GM21526 (cell line): ENCODE data around the gene SORBS2.

Experiments used
- ATAC-seq: cut with Tn5 transposase; IDR thresholded peaks from one replicate; pipeline ENCODE4 v1.9.1; 2021; ENCODE audit warnings: moderate library complexity; ENCODE audit not compliant: unreplicated experiment, low FRiP score

The SORBS2 gene

GRCh38 chr4:185740471-185740873 lies 71.5 kb downstream of the SORBS2 start:
- ATAC-seq = no peak

DNA sequence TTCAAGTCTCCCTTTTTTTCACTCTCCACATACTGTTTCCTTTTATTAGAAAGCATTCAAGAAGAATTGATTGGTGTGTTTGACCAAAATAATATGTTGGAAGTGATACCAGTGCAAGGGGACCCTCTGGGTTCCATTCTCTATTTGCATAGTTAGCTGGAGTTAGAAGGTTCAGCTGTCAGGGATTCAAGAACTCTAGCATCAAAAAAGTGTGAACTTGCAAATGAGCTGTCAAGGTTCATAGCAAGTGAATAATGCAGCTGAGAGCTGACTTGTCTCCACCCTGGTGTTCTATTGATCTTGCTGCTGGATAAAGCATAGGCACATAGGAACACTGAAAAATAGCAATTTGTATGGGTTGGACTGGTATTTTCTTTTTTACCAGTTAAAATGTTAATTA lies 73.2 kb downstream of the SORBS2 start:
- ATAC-seq = no peak

DNA sequence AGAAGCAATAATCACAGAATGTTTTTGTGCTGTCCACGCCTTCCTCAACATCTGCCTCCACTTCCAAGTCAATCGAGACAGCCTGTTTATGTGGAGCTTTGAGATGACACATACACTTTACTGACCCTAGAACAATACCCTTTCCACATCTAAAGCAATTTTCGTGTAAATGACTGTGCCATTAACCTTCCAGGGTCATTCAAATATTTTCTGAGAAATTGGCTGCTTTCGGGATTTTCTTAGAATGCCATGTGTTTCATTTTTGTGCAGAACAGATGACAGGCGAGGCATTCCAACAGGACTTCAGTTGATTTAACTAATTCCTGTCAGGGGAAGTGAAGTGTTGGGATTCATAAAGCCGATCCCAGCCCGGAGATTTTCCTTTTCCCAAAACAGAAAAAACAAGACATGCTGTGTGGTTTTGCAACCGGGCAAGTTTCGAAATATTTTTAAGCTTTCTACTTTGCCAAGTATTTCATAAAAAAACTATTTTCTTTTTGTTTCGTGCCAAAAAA lies 73.9 kb downstream of the SORBS2 start:
- ATAC-seq = no peak

- ATAC-seq = no peak
Measured at GRCh38 chr4:185737489-185738037, 74.4 kb downstream of the SORBS2 start.

DNA sequence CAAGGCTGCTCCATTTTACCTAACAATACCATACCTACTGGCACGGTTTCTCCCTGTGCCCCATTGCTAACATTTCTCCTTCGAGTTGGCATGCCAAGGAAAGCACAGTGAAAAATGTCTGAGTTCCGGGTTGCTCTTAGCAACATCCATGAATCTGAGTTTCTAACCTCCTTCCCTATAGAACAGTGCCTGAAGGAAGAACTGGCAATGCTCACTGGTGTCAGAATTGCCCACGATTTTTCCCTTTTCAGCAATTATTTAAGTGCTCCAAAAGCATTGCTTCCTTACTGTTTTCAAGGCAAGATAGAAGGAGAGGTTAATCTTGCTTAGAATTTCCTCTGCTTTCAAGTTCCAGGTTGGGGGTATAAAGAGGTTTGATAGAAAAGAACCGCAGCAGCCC lies 75.1 kb downstream of the SORBS2 start:
- ATAC-seq = no peak

DNA sequence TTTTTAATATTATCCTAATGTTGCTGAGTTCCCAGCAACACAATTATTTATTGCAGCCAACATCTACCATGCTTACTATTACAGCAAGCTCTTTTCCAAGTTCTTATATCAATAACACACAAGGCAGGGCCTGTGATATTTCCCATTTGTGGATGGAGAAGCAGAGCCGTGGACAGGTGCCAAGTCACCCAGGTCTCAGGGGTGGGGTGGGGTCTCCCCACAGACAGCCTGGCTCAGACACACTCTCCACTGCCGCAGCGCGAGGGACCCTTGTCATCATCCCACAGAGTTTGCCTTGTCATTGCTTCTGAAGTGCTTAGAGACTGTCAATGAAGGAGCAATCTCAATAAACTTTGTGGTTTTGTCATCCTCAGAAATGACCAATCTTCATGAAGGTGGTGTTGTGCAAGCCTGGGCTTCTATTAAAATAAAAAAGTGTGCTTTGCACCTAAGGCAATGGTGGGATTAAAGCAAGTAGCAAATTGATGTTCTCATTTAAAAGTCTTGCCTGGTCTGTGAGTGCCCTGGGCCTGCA lies 76.1 kb downstream of the SORBS2 start:
- ATAC-seq = no peak

GRCh38 chr4:185734930-185735329 lies 77.1 kb downstream of the SORBS2 start:
- ATAC-seq = no peak

GRCh38 chr4:185734214-185734613 lies 77.8 kb downstream of the SORBS2 start:
- ATAC-seq = peak; percentile 47

GRCh38 chr4:185730849-185731608 lies 81.0 kb downstream of the SORBS2 start:
- ATAC-seq = peak; percentile 60

- peak; percentile 59 for ATAC-seq
Measured at GRCh38 chr4:185730387-185730786, 81.6 kb downstream of the SORBS2 start.

GRCh38 chr4:185729391-185729804 lies 82.6 kb downstream of the SORBS2 start:
- ATAC-seq = no peak

DNA sequence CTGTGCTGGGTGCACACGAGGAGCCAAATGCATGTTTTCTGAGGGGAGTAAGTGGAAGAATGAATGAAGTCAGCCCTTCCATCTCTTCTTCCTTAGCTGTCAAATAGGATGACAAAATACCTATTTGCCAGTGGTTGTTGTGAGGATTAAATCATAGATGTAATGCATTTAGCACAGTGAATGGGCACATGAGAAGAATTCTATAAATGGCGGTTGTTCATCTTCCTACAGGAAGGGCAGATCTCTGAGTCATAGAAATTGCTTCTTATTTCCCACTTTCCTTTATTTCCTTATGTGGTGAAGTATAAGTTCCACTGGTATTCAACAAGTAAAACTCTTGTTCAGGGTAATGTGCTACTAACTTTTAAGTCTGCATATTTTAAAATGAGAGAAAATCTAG lies 83.1 kb downstream of the SORBS2 start:
- ATAC-seq = no peak

- no peak for ATAC-seq
Measured at GRCh38 chr4:185726931-185727330, 85.1 kb downstream of the SORBS2 start.

DNA sequence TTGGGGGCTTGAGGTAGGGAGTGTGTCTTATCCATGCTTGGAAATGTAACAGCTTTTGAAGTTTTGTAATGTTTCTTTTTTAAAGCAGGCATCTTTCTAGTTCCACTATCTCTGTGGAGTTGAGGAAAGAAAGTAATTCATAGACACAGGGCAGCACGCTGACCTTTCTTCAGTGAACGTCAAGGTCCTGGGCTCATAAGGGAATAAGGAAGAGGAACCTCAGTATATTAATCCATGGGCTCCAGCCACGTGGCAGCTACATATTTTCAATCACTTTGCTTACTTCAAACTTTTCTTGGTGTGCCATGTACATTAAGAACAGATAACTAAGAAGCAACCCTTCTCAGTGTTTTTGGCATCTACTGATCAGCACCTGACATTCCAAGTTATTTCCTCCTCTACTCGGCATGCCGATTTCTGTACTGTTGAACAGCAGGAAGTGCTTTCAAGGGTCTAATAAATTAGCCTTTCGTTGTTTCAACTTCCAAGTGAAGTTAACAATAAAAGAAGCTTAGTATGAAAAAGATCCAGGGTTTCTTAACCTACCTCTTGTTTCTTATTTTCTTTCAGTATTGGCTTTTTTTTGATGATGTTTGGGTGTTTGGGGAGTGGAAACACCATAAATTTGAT lies 88.2 kb downstream of the SORBS2 start:
- no peak for ATAC-seq

- no peak for ATAC-seq
Measured at GRCh38 chr4:185722029-185722316, 90.0 kb downstream of the SORBS2 start.

- no peak for ATAC-seq
Measured at GRCh38 chr4:185721190-185722028, 90.6 kb downstream of the SORBS2 start.

GRCh38 chr4:185719500-185719858 lies 92.5 kb downstream of the SORBS2 start:
- ATAC-seq = no peak

DNA sequence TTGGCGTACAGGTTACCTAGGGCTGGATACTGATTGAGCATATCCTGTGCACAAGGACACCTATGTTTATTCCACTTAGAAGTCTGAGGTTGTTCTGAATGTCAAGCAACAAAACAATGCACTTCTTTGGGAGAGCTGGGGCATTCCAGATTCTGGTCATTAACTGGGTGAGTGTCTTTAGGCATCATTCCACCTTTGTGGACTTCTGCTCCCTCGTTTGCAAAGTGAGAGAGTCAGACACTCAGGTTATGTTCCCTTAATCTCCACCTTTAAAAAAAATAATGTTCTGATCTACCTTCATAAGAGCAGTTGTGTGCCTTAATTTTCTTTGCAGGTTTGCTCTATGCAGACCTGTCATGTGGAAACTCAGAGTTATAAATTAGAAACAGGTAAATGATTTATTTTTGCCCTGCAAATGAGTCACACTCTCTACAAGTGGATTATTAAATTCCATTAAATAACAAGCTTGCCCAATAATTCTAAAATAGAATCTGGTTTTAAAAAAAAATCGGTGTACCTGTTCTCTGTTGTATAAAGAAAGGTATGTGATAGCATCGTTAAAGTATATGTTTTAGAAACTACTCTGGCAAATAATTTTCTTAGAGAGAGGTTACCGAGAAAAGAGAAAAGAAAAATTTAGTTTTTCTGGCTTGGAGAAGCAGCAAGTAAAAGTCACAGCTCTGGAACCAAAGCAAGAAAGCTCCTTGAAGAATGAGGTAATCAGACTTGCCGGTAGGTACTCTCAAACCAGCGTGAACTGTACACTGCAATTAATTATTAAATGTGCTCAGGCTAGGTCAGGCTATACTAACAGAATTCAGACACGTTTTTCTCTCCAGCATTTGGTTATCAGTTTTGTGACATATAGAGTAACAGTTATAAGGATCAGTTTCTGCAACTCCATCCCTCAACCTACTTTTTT lies 93.2 kb downstream of the SORBS2 start:
- no peak for ATAC-seq

DNA sequence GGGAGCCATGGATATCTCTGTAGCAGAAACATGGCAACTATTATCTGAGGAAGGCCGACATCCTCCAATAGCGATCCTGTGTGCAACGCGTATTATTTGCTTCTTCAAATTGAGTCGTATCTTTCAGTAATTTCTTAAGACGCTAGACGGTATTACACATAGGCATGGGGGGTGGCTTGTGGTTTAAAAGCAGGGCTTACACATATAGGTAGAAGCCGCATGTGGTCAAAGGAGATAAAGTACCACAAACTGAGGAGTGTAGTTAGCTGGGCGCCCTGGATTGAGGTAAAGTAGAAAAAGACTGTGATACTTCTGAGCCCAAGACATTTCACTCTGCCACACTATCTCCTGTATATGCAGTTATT lies 94.6 kb downstream of the SORBS2 start:
- no peak for ATAC-seq
